Parathyroid adenoma (tissue), 2 donors: ENCODE results near the gene LFNG.

Source experiments
- H2AFZ ChIP-seq: fragments of 300-600 bp; sonication (generic); one replicate; pipeline ENCODE4 v1.7.0; 2017; ENCODE audit warnings: antibody characterized with exemption, mild to moderate bottlenecking
- H3K27ac ChIP-seq: fragments of 300-600 bp; sonication (generic); one replicate; pipeline ENCODE4 v1.7.0; 2017
- H3K27me3 ChIP-seq: fragments of 300-600 bp; sonication (generic); one replicate; pipeline ENCODE4 v1.7.0; 2017; ENCODE audit warnings: low read length; ENCODE audit not compliant: control insufficient read depth, insufficient read depth
- H3K36me3 ChIP-seq: fragments of 300-600 bp; sonication (generic); one replicate; pipeline ENCODE4 v1.7.0; 2017; ENCODE audit warnings: low read length; ENCODE audit not compliant: control insufficient read depth, insufficient read depth
- H3K4me1 ChIP-seq: fragments of 300-600 bp; sonication (generic); one replicate; pipeline ENCODE4 v1.7.0; 2017; ENCODE audit warnings: control low read depth
- H3K4me2 ChIP-seq: fragments of 300-600 bp; sonication (generic); one replicate; pipeline ENCODE4 v1.7.0; 2017; ENCODE audit warnings: low read length
- H3K4me3 ChIP-seq: fragments of 300-600 bp; sonication (generic); one replicate; pipeline ENCODE4 v1.7.0; 2017; ENCODE audit warnings: low read depth, low read length
- H3K79me2 ChIP-seq: fragments of 300-600 bp; sonication (generic); one replicate; pipeline ENCODE4 v1.7.0; 2017; ENCODE audit warnings: control low read depth
- H3K9ac ChIP-seq: fragments of 300-600 bp; sonication (generic); one replicate; pipeline ENCODE4 v1.7.0; 2017; ENCODE audit warnings: mild to moderate bottlenecking
- H3K9me3 ChIP-seq: fragments of 300-600 bp; sonication (generic); one replicate; pipeline ENCODE4 v1.7.0; 2017; ENCODE audit warnings: low read length; ENCODE audit not compliant: control insufficient read depth
- TF ChIP-seq, protein P1 (sequence below): fragments of 300-600 bp; sonication (generic); IDR thresholded peaks from one replicate; pipeline ENCODE4 v1.7.0; 2017; ENCODE audit warnings: antibody characterized with exemption, mild to moderate bottlenecking
- donor health status: primary hyperparathyroidism.

Gene LFNG

GRCh38 chr7:2541291-2542010 lies 21.9 kb downstream of the LFNG start:
- Histone ChIP-seq H3K27ac (no peak overlapping the region), H3K4me3 (no peak overlapping the region), H3K79me2 (no peaks in the 10 kb centered on the region), H3K4me1 (no peaks in the 10 kb centered on the region), H3K4me2 (no peak overlapping the region), H3K36me3 (no peaks in the 10 kb centered on the region), H3K9ac (no peak overlapping the region), H3K27me3 (no peaks in the 10 kb centered on the region), H2AFZ (no peak overlapping the region), H3K9me3 (no peaks in the 10 kb centered on the region)
- TF ChIP-seq, protein P1, sequence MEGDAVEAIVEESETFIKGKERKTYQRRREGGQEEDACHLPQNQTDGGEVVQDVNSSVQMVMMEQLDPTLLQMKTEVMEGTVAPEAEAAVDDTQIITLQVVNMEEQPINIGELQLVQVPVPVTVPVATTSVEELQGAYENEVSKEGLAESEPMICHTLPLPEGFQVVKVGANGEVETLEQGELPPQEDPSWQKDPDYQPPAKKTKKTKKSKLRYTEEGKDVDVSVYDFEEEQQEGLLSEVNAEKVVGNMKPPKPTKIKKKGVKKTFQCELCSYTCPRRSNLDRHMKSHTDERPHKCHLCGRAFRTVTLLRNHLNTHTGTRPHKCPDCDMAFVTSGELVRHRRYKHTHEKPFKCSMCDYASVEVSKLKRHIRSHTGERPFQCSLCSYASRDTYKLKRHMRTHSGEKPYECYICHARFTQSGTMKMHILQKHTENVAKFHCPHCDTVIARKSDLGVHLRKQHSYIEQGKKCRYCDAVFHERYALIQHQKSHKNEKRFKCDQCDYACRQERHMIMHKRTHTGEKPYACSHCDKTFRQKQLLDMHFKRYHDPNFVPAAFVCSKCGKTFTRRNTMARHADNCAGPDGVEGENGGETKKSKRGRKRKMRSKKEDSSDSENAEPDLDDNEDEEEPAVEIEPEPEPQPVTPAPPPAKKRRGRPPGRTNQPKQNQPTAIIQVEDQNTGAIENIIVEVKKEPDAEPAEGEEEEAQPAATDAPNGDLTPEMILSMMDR, result no peak

GRCh38 chr7:2542011-2542915 lies 22.7 kb downstream of the LFNG start:
- no peak overlapping the region for H2AFZ ChIP-seq
- no peaks in the 10 kb centered on the region for H3K4me1 ChIP-seq
- no peaks in the 10 kb centered on the region for H3K27me3 ChIP-seq
- no peak overlapping the region for H3K27ac ChIP-seq
- H3K4me2 ChIP-seq, result no peak overlapping the region
- no peaks in the 10 kb centered on the region for H3K36me3 ChIP-seq
- H3K79me2 ChIP-seq, result no peaks in the 10 kb centered on the region
- TF ChIP-seq, protein P1, result no peak
- no peaks in the 10 kb centered on the region for H3K9me3 ChIP-seq
- no peak overlapping the region for H3K4me3 ChIP-seq
- no peak overlapping the region for H3K9ac ChIP-seq

DNA sequence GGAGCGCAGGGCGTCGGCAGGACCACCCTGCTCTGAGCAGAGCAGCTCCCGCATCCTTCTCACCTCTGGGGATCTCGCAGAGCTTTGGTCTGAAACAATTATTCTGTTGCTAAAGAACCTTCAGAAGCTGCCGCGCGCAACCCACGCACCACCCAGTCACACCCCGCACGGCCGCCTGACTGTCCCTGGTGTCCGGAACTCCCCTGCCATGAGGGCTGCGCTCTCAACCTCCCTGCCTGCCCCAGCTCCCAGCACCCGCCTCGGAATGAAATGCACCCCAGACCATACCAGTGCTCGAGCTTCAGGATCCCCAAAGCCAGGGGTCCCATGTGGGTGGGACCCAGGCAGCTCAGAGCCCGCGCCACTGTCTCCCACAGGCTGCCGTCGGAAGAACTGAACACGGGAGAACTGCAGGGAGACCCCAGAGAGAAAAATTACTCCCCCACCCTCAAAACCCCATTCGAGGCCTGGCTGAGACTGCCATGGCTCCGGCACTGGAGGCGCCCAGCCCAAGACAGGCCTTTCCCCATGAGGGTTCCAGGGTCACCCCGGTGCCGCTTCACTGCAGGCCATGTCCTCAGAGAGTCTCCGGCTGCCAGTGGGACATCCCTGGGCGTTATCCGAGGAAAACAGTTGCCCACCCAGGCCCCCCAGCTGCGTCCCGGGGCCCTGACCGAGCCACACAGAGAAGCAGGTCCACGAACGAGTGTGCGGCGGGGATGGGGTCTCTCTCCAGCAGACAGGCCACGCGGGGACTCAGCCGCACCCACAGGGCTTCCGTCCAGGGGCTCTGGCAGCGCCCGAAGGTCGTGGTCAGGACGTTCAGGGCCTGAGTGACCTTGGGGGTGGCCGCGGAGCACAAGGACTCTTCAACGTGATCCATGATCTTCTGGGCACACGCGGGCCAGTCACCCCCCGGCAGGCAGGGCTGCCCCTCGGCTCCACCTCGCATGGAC lies 23.6 kb downstream of the LFNG start:
- H3K27me3 ChIP-seq, result no peaks in the 10 kb centered on the region
- no peak overlapping the region for H3K27ac ChIP-seq
- TF ChIP-seq, protein P1, result no peak
- no peaks in the 10 kb centered on the region for H3K9me3 ChIP-seq
- no peak overlapping the region for H3K4me3 ChIP-seq
- no peak overlapping the region for H3K9ac ChIP-seq
- H3K79me2 ChIP-seq, result no peaks in the 10 kb centered on the region
- H3K4me1 ChIP-seq, result no peaks in the 10 kb centered on the region
- no peak overlapping the region for H2AFZ ChIP-seq
- H3K4me2 ChIP-seq, result no peak overlapping the region
- no peaks in the 10 kb centered on the region for H3K36me3 ChIP-seq

- TF ChIP-seq, protein P1, result no peak
- H3K4me1 ChIP-seq, result no peaks in the 10 kb centered on the region
- H3K9me3 ChIP-seq, result no peaks in the 10 kb centered on the region
- H2AFZ ChIP-seq, result no peak overlapping the region
- H3K27ac ChIP-seq, result no peak overlapping the region
- H3K4me2 ChIP-seq, result no peak overlapping the region
- no peaks in the 10 kb centered on the region for H3K27me3 ChIP-seq
- no peak overlapping the region for H3K9ac ChIP-seq
- no peaks in the 10 kb centered on the region for H3K36me3 ChIP-seq
- H3K79me2 ChIP-seq, result no peaks in the 10 kb centered on the region
- H3K4me3 ChIP-seq, result no peak overlapping the region
These were observed 25.1 kb downstream of the LFNG start for GRCh38 chr7:2544541-2545188.
